Lower leg skin (tissue), 4 donors: Measurements from ENCODE around the gene SPI1. TPM values are rescaled to one million over a fixed set of nuclear protein-coding genes. Genes with fewer than 3 reads are reported as not detected.
"Not testable (repeated sequence)": the region's sequence is repeated elsewhere in the genome, so short reads cannot be mapped to it uniquely, and the experiment has no call there.

Experiments
- DNase-seq, 2 donors: peaks; one replicate each; pipeline ENCODE4 v3.0.0-alpha.2; 2019; ENCODE audit warnings: low spot score in 2 of 2
- H3K4me3 ChIP-seq: fragments of 200-600 bp; sonication (generic); 2 replicates; pipeline ENCODE4 v1.5.1; 2017; ENCODE audit warnings: mild to moderate bottlenecking, low read depth; ENCODE audit not compliant: poor library complexity, severe bottlenecking
- POLR2A ChIP-seq, 2 donors: fragments of 450-650 bp; IDR thresholded peaks; one replicate each; pipeline ENCODE4 v1.6.1; 2016 to 2017; ENCODE audit warnings: antibody characterized with exemption in 2 of 2, mild to moderate bottlenecking in 1 of 2, moderate library complexity in 1 of 2
- WGBS, 2 donors: methylation state at CpG; one replicate each; pipeline ENCODE4 v1.1.5; 2018; 5-methylcytosine and 5-hydroxymethylcytosine counted together
- intact Hi-C: fragments of 100-400 bp; cut with DNase I; formaldehyde crosslinking; loops from one replicate; pipeline ENCODE4 v1.15.0; 2023; ENCODE audit warnings: low total_unique reads
- total RNA-seq, 4 donors: library from RNA; depleted of rRNA; stranded (reverse); fragments of >200 nt; gene quantifications; one replicate each; pipeline ENCODE4 v1.1.0, GENCODE V29; 2016
- TF ChIP-seq, protein P1 (sequence below), 3 donors: fragments of 450-650 bp; IDR thresholded peaks; one replicate each; pipeline ENCODE4 v1.5.1; 2016; ENCODE audit warnings: antibody characterized with exemption in 3 of 3, mild to moderate bottlenecking in 3 of 3, moderate library complexity in 2 of 3

The SPI1 gene
- total RNA-seq, 4 donors from 2014 or later, result 7.7 to 13.4 (median 10.6) TPM

DNA sequence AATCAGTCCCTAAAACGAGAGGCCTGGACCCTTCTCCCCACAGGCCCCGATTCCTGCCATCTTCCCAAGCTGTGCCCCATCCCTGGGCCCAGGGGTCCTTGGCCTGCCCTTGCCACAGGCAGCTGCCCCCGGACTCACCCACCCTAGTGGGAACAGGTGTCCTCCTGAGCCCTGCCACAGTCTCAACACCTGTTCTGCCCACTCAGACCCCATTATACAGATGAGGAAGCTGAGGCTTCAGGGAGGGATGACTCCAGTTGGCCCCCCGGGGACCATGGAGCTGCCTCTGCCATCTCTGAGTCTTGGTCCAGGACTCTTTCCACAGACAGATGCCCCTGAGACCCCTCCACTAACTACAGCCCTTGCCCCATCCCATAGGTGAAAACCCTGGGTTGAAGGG lies 41.8 kb downstream of the SPI1 start:
- TF ChIP-seq POLR2A (IDR thresholded peaks at IDR 0.05), result no peak
- TF ChIP-seq, protein P1, sequence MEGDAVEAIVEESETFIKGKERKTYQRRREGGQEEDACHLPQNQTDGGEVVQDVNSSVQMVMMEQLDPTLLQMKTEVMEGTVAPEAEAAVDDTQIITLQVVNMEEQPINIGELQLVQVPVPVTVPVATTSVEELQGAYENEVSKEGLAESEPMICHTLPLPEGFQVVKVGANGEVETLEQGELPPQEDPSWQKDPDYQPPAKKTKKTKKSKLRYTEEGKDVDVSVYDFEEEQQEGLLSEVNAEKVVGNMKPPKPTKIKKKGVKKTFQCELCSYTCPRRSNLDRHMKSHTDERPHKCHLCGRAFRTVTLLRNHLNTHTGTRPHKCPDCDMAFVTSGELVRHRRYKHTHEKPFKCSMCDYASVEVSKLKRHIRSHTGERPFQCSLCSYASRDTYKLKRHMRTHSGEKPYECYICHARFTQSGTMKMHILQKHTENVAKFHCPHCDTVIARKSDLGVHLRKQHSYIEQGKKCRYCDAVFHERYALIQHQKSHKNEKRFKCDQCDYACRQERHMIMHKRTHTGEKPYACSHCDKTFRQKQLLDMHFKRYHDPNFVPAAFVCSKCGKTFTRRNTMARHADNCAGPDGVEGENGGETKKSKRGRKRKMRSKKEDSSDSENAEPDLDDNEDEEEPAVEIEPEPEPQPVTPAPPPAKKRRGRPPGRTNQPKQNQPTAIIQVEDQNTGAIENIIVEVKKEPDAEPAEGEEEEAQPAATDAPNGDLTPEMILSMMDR (IDR thresholded peaks at IDR 0.05), result no peak
- DNase-seq, result no peak
- WGBS, 2 donors, result 91 to 94% methylated on average over 4 of the region's 4 CpGs
- intact Hi-C loops, result no loop called here
- H3K4me3 ChIP-seq, result no peak overlapping the region

DNA sequence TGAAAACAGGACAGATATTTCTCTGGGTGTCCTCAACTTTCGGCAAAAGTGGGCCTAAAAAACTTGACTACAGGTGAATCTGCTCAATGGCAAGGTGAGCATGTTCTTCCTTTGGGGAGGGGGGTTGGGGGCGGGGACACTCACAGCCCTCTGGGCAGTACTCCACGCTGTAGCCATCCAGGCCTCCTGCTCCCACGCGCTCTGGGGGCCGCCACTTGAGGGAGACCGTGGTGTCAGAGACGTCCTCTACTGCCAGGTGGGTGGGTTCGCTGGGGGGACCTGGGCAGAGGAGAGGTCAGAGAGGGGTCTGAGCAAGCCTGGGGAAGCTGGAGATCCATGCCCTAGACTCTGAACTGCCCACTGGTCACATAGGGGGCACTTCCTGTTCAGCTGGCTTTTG lies 42.6 kb downstream of the SPI1 start:
- 80 to 87% methylated on average over 9 of the region's 9 CpGs for WGBS, 2 donors

DNA sequence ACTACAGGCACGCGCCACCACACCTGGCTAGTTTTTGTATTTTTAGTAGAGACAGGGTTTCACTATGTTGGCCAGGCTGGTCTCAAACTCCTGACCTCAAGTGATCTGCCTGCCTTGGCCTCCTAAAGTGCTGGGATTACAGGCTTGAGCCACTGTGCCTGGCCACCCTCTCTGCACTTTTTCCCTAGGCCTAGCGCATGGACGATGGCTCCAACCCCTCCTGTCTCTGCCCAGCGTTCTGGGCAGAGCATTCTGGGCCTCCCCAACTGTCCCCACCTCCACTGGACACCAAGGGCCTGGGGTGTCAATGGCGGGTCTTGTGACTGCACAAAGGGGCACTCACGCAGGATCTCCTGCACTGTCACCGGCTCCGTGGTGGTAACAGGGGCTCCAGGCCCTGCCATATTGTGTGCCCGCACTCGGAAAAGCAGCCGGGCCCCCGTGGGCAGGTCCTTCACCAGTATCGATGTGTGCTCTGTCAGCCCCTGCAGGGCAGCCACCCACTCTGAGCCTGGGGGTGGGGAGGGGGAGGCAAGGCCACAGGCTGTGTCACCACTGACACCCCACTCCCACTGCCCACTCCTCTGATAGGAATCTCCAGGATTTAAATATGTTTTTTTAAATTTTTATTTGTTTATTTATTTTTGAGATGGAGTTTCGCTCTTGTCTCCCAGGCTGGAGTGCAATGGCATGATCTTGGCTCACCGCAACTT lies 43.5 kb downstream of the SPI1 start:
- 90 to 95% methylated on average over 16 of the region's 16 CpGs for WGBS, 2 donors

More for the DNA sequence above, 42.6 kb downstream of the SPI1 start:
- no peak for TF ChIP-seq POLR2A (IDR thresholded peaks at IDR 0.05)
- TF ChIP-seq, protein P1 (IDR thresholded peaks at IDR 0.05), result no peak
- intact Hi-C loops, result no loop called here
- no peak overlapping the region for H3K4me3 ChIP-seq
- no peak for DNase-seq

DNA sequence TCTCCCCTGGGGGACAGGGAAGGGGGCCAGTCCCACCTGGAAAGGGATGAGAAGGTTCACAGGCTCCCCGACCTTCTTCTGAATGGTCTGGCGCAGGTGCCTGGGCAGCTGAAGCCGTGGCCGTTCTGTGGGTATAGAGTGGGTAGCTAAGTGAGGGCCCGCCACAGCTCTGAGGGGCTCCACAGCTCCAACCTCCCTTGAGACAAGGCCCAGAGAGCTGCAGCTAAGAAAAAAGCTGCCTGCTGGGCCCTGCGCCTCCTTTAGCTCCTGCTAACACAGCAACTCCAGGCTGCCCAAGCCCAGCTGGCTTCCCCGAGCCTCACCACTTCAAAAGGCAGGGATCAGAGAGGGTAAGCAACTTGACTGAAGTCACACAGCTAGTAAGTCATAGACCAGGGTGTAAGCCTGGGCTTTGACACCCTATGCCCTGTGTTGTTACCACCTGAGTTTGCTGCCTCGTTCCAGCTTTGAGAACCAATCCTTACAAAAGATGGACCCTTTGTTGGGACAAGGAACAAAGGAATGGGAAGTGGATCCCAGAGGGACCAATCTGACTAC lies 44.4 kb downstream of the SPI1 start:
- no peak for TF ChIP-seq POLR2A (IDR thresholded peaks at IDR 0.05)
- TF ChIP-seq, protein P1 (IDR thresholded peaks at IDR 0.05), result no peak
- WGBS, 2 donors, result 92 to 95% methylated on average over 8 of the region's 8 CpGs
- no peak for DNase-seq
- intact Hi-C loops, result no loop called here
- H3K4me3 ChIP-seq, result no peak overlapping the region

More for the DNA sequence above, 43.5 kb downstream of the SPI1 start:
- DNase-seq, H3K4me3 ChIP-seq, intact Hi-C loops: not testable (repeated sequence)

DNA sequence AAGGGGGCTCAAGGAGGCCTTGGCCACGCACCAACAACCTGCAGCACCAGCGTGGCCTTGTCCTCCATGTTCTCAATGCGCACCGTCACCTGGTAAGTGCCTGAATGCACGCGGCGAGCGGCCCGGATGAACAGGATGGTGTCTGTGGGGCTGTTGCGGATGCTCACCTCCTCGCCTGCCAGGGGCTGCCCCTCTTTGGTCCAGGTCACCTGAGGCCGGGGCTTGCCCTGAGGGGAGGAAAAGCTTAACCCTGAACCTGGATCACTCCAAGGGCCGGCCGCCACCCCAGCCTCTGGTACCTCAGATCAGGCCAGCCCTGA lies 44.9 kb downstream of the SPI1 start:
- no peak for DNase-seq
- intact Hi-C loops, result no loop called here
- no peak overlapping the region for H3K4me3 ChIP-seq
- WGBS, 2 donors, result 88 to 95% methylated on average over 5 to 14 of the region's 14 CpGs
- TF ChIP-seq, protein P1 (IDR thresholded peaks at IDR 0.05), result no peak
- TF ChIP-seq POLR2A (IDR thresholded peaks at IDR 0.05), result no peak

DNA sequence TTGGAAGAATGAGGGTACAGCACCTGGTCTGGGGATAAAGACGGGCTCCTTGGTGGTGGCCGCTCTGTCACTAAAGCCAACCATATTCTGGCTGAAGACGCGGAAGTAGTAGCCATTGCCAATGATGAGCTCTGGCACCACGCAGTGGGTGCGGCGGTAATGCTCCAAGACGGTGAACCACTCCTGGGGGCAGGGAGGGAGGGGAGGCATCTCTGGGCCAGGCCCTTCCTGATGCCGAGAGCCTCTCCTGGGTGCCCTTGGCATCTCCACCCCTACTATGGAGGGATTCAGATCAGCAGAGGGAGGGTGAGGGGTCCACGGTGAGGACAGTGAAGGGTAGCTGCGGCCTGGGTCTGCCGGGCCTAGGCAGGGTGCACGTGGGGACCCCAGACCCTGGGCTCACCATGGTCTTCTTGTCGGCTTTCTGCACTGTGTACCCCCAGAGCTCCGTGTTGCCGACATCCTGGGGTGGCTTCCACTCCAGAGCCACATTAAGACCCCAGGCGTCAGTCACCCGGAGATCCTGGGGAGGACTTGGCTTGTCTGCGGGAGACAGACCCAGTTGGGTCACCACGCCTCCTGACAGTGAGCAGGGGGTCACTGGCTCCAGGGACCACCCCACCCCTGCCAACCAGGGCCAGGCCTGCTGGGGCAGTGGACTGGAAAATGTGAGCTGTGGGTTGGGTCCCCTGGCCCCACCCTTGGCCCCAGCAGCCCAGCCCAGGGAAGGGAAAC lies 45.4 kb downstream of the SPI1 start:
- DNase-seq, result no peak
- no peak for TF ChIP-seq POLR2A (IDR thresholded peaks at IDR 0.05)
- TF ChIP-seq, protein P1 (IDR thresholded peaks at IDR 0.05), result no peak
- no peak overlapping the region for H3K4me3 ChIP-seq
- WGBS, 2 donors, result 92 to 94% methylated on average over 15 to 18 of the region's 20 CpGs
- intact Hi-C loops, result no loop called here
